Testis (tissue), 3 donors: ENCODE measurements around the gene CTDP1. TPM values are rescaled to one million over a fixed set of nuclear protein-coding genes. Genes with fewer than 3 reads are reported as not detected.
A peak's percentile ranks its signal among the peaks of the same experiment; 100 is the strongest.

ENCODE experiments used
- DNase-seq: peaks from one replicate; pipeline ENCODE4 v3.0.0-alpha.2; 2019
- H3K27ac ChIP-seq, 2 donors: fragments of 200-600 bp; sonication (generic); one replicate each; pipeline ENCODE4 v1.5.1; 2019
- H3K27me3 ChIP-seq: fragments of 200-600 bp; sonication (generic); one replicate; pipeline ENCODE4 v1.5.1; 2019
- H3K36me3 ChIP-seq: fragments of 200-600 bp; sonication (generic); one replicate; pipeline ENCODE4 v1.5.1; 2017; ENCODE audit warnings: low read depth; ENCODE audit errors: missing control alignments
- H3K4me1 ChIP-seq: fragments of 200-600 bp; sonication (generic); one replicate; pipeline ENCODE4 v1.5.1; 2019
- H3K4me3 ChIP-seq, 2 donors: fragments of 200-600 bp; sonication (generic); one replicate each; pipeline ENCODE4 v1.5.1; 2017 to 2019
- H3K9me3 ChIP-seq: fragments of 200-600 bp; sonication (generic); one replicate; pipeline ENCODE4 v1.5.1; 2017
- POLR2A ChIP-seq: fragments of 450-650 bp; IDR thresholded peaks from one replicate; pipeline ENCODE4 v1.6.1; 2017; ENCODE audit warnings: antibody characterized with exemption, mild to moderate bottlenecking, moderate library complexity
- WGBS, 2 donors: methylation state at CpG; one replicate each; pipeline ENCODE4 v1.1.5; 2018; 5-methylcytosine and 5-hydroxymethylcytosine counted together
- intact Hi-C: fragments of 100-400 bp; cut with DNase I; formaldehyde crosslinking; loops from one replicate; pipeline ENCODE4 v1.15.1; 2023; ENCODE audit warnings: low total_unique reads
- polyA plus RNA-seq: library from polyadenylated mRNA; stranded (reverse); fragments of 350-450 nt; fragmentation: Illumina TruSeq; extraction: RNeasy Lipid Tissue Mini Kit (QIAGEN cat#74804); gene quantifications from one replicate; pipeline ENCODE4 v1.2.3, GENCODE V29; 2014; ENCODE audit warnings: low read depth, low replicate concordance; ENCODE audit not compliant: insufficient read depth
- total RNA-seq, 2 donors: library from RNA; depleted of rRNA; stranded (reverse); fragments of >200 nt; gene quantifications; one replicate each; pipeline ENCODE4 v1.2.3, GENCODE V29; 2016
- TF ChIP-seq, protein P1 (sequence below), 3 experiments: fragments of 450-650 bp in 2 of 3; fragments of 200-600 bp in 1 of 3; sonication (generic) in 1 of 3; IDR thresholded peaks; one replicate each; pipeline ENCODE4 v1.5.1; 2016 to 2019; ENCODE audit warnings: antibody characterized with exemption in 3 of 3, mild to moderate bottlenecking in 2 of 3, moderate library complexity in 1 of 3

The CTDP1 gene
- total and polyA plus RNA-seq, 3 donors from 2014 or later = 41.0 to 51.0 (median 47.2) TPM

DNA sequence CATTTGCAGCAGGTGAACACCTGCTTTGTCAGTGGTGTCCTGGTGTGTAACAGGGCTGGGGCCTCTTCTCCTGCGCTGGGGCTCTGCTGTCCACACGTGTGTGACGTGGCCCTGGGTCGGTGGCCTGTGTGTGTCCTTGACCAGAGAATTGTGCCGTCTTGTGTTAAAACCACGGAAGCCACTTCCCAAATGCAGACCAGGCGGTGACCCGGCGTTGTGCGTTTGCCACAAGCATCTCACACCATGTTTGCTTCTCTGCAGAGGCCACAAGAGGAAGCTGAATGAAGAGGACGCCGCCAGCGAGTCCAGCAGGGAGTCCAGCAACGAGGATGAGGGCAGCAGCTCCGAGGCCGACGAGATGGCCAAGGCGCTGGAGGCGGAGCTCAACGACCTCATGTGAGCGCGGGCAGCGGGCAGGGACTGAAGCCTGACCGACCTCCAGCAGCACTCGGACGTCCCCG, 73.8 kb downstream of the CTDP1 start:
- Histone ChIP-seq H3K27me3 (no peaks in the 10 kb centered on the region), H3K4me1 (no peaks in the 10 kb centered on the region), H3K36me3 (no peaks in the 10 kb centered on the region), H3K9me3 (no peaks in the 10 kb centered on the region), H3K27ac (no peak overlapping the region), H3K4me3 (no peak overlapping the region)
- intact Hi-C loops = no loop called here
- no peak for TF ChIP-seq POLR2A
- TF ChIP-seq, protein P1, sequence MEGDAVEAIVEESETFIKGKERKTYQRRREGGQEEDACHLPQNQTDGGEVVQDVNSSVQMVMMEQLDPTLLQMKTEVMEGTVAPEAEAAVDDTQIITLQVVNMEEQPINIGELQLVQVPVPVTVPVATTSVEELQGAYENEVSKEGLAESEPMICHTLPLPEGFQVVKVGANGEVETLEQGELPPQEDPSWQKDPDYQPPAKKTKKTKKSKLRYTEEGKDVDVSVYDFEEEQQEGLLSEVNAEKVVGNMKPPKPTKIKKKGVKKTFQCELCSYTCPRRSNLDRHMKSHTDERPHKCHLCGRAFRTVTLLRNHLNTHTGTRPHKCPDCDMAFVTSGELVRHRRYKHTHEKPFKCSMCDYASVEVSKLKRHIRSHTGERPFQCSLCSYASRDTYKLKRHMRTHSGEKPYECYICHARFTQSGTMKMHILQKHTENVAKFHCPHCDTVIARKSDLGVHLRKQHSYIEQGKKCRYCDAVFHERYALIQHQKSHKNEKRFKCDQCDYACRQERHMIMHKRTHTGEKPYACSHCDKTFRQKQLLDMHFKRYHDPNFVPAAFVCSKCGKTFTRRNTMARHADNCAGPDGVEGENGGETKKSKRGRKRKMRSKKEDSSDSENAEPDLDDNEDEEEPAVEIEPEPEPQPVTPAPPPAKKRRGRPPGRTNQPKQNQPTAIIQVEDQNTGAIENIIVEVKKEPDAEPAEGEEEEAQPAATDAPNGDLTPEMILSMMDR (IDR thresholded peaks at IDR 0.05) = no peak
- peak; percentile 6 for DNase-seq
- WGBS, 2 donors = 89 to 94% methylated on average over 24 to 27 of the region's 27 CpGs

DNA sequence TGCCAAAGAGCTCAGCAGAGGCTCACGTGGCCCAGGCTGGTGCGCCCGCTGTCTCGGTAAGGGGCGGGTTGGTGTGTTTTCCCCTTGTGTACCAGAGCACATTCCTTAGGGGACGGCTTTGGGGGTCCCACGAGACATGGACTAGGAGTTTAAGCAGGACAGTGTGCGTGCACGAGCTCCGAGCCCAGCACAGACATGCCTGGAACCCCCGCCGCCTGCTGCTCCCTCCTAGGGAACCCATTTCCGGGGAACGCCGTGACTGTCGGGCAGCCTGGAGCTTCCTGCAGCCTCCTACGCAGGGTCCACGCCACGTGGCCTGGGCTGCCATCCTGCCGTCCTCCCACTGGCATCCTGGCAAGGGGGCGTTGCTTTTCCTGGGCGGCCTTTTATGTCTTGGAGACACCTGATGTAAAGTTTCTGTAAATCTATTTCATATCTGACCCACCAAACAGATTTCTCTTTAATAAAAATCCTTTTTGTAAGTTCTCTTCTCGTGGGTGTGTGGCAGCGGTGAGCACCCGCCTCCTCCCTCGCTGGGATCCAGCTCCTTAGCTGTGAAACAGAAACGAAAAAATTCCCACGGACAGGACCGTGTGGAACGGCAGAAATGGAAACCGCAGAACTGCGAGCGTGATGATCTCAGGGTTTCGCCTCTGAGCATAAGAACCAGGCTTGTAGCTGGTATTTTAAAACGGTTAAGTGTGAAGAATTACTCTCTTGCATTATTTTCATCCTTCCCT, 74.6 kb downstream of the CTDP1 start:
- TF ChIP-seq, protein P1 (IDR thresholded peaks at IDR 0.05) = no peak
- no peak for TF ChIP-seq POLR2A
- WGBS, 2 donors = 93 to 96% methylated on average over 31 to 35 of the region's 35 CpGs
- no peaks in the 10 kb centered on the region for H3K27me3 ChIP-seq
- H3K9me3 ChIP-seq = no peaks in the 10 kb centered on the region
- no peak for DNase-seq
- no peak overlapping the region for H3K27ac ChIP-seq
- intact Hi-C loops = no loop called here
- H3K4me1 ChIP-seq = no peaks in the 10 kb centered on the region
- no peak overlapping the region for H3K4me3 ChIP-seq
- H3K36me3 ChIP-seq = no peaks in the 10 kb centered on the region

- H3K4me1 ChIP-seq = no peaks in the 10 kb centered on the region
- H3K36me3 ChIP-seq = no peaks in the 10 kb centered on the region
- intact Hi-C loops = no loop called here
- TF ChIP-seq POLR2A = no peak
- TF ChIP-seq, protein P1 (IDR thresholded peaks at IDR 0.05) = no peak
- 94 to 97% methylated on average over 21 to 27 of the region's 27 CpGs for WGBS, 2 donors
- no peak overlapping the region for H3K27ac ChIP-seq
- H3K27me3 ChIP-seq = no peaks in the 10 kb centered on the region
- no peak for DNase-seq
- no peaks in the 10 kb centered on the region for H3K9me3 ChIP-seq
- H3K4me3 ChIP-seq = no peak overlapping the region
These were observed 75.3 kb downstream of the CTDP1 start for GRCh38 chr18:79754831-79755351.

- DNase-seq = no peak
- no peaks in the 10 kb centered on the region for H3K4me1 ChIP-seq
- no peaks in the 10 kb centered on the region for H3K36me3 ChIP-seq
- no peak overlapping the region for H3K4me3 ChIP-seq
- intact Hi-C loops = no loop called here
- no peaks in the 10 kb centered on the region for H3K9me3 ChIP-seq
- TF ChIP-seq, protein P1 (IDR thresholded peaks at IDR 0.05) = no peak
- TF ChIP-seq POLR2A = no peak
- no peaks in the 10 kb centered on the region for H3K27me3 ChIP-seq
- no peak overlapping the region for H3K27ac ChIP-seq
- WGBS, 2 donors = 93 to 95% methylated on average over 23 to 31 of the region's 31 CpGs
These were observed 76.0 kb downstream of the CTDP1 start for GRCh38 chr18:79755496-79756142.
